ENCODE data around the gene LAG3. TPM values are rescaled to one million over a fixed set of nuclear protein-coding genes. Genes with fewer than 3 reads are reported as not detected.
A peak's percentile ranks its signal among the peaks of the same experiment; 100 is the strongest.

The LAG3 gene
- total RNA-seq, 1 experiment from 2014 or later, result 2.2 TPM

DNA sequence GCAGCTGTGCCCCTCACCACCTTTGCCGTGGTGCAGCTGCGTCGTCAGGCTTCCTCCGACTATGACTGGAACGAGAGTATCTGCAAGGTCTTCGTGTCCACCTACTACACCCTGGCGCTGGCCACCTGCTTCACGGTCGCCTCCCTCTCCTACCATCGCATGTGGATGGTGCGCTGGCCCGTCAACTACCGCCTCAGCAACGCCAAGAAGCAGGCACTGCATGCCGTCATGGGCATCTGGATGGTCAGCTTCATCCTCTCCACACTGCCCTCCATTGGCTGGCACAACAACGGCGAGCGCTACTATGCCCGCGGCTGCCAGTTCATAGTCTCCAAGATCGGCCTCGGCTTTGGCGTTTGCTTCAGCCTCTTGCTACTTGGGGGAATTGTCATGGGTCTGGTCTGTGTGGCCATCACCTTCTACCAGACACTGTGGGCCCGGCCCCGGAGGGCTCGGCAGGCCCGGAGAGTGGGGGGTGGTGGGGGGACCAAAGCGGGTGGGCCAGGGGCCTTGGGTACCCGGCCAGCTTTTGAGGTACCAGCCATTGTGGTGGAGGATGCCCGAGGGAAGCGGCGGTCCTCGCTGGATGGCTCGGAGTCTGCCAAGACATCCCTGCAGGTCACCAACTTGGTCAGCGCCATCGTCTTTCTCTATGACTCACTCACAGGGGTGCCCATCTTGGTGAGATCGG, 51.9 kb downstream of the LAG3 start:
- Histone ChIP-seq H3K14ac (ENCODE audit: insufficient read depth, low read length) (no peak overlapping the region), H3K23ac (ENCODE audit: insufficient read length, low read depth, low read length) (no peak overlapping the region), H2BK5ac (ENCODE audit: insufficient read length, low read length) (no peak overlapping the region), H2BK15ac (ENCODE audit: low read depth, low read length) (no peak overlapping the region), H3K27ac (ENCODE audit: insufficient read length, low read depth, low read length) (no peak overlapping the region), H2AFZ (ENCODE audit: low read length) (no peak overlapping the region), H4K91ac (ENCODE audit: insufficient read length, low read depth, low read length) (no peak overlapping the region), H3K4ac (ENCODE audit: low read depth, low read length) (no peak overlapping the region), H4K5ac (ENCODE audit: insufficient read length, low read depth, low read length) (no peak overlapping the region), H3K56ac (ENCODE audit: insufficient read length, low read depth, low read length) (no peak overlapping the region), H3T11ph (ENCODE audit: low read length) (no peak overlapping the region), H2BK120ac (ENCODE audit: low read depth, low read length, poor library complexity, severe bottlenecking) (no peak overlapping the region), H3K79me1 (ENCODE audit: insufficient read depth, low read depth, low read length, poor library complexity, severe bottlenecking) (no peaks in the 10 kb centered on the region), H2AK5ac (ENCODE audit: insufficient read length, low read length) (no peak overlapping the region), H3K18ac (ENCODE audit: insufficient read length, low read depth, low read length) (no peak overlapping the region), H3K9ac (ENCODE audit: extremely low read depth, insufficient read length, low read length) (no peak overlapping the region), H3K79me2 (ENCODE audit: insufficient read depth, low read length) (no peaks in the 10 kb centered on the region), H3K23me2 (ENCODE audit: insufficient read length, low read depth, low read length, poor library complexity, severe bottlenecking) (peaks cover 16% of the 10 kb centered on the region), H4K8ac (replicated peaks; ENCODE audit: insufficient read length, low read depth, low read length) (no peak overlapping the region), H3K27me3 (ENCODE audit: insufficient read depth, low read length) (peaks cover 4% of the 10 kb centered on the region; the same call in 1 of the 2 replicates), H4K20me1 (ENCODE audit: control insufficient read depth, insufficient read depth, insufficient read length) (peaks cover 4% of the 10 kb centered on the region), H2BK20ac (ENCODE audit: low read depth, low read length, poor library complexity, severe bottlenecking) (no peak overlapping the region), H3K4me2 (ENCODE audit: insufficient read depth, insufficient read length, low read length) (no peak overlapping the region), H3K9me3 (ENCODE audit: control insufficient read depth, low read depth, low read length) (no peaks in the 10 kb centered on the region), H3K4me1 (ENCODE audit: insufficient read depth, low read length) (peaks cover 3% of the 10 kb centered on the region; the same call in 1 of the 2 replicates), H2BK12ac (ENCODE audit: insufficient read length, low read depth, low read length) (no peak overlapping the region)
- Mint-ChIP-seq H3K27ac (no peak overlapping the region), H3K4me3 (peak overlapping the region in 1 of 2 experiments; percentile 62; a peak in 2 of 5 replicates), H3K4me1 (peaks cover 58 to 72% of the 10 kb centered on the region in 2 experiments), H3K27me3 (ENCODE audit: low read depth) (peaks cover 53% of the 10 kb centered on the region), H3K9me3 (no peaks in the 10 kb centered on the region), H3K36me3 (ENCODE audit: insufficient read depth in 1 of 3, low read depth in 3 of 3) (peaks cover 10 to 15% (median 12%) of the 10 kb centered on the region in 3 experiments; a peak in 6 of 7 replicates)
- WGBS (ENCODE audit: extremely low coverage, insufficient read length, low lambda C conversion rate), result no CpG with 5 or more reads among the region's 37 CpGs
- no peak for DNase-seq
- TF ChIP-seq, protein P1, sequence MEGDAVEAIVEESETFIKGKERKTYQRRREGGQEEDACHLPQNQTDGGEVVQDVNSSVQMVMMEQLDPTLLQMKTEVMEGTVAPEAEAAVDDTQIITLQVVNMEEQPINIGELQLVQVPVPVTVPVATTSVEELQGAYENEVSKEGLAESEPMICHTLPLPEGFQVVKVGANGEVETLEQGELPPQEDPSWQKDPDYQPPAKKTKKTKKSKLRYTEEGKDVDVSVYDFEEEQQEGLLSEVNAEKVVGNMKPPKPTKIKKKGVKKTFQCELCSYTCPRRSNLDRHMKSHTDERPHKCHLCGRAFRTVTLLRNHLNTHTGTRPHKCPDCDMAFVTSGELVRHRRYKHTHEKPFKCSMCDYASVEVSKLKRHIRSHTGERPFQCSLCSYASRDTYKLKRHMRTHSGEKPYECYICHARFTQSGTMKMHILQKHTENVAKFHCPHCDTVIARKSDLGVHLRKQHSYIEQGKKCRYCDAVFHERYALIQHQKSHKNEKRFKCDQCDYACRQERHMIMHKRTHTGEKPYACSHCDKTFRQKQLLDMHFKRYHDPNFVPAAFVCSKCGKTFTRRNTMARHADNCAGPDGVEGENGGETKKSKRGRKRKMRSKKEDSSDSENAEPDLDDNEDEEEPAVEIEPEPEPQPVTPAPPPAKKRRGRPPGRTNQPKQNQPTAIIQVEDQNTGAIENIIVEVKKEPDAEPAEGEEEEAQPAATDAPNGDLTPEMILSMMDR (conservative IDR thresholded peaks at IDR 0.05), result no peak
